Loucy (cell line): ENCODE results near the gene CD44.

Experiments used
- CTCF ChIP-seq: fragments of 200-600 bp; sonication (generic); conservative IDR thresholded peaks from 2 replicates; pipeline ENCODE4 v1.5.1; 2014; ENCODE audit warnings: mild to moderate bottlenecking, antibody characterized with exemption, low read length
- EZH2phosphoT487 ChIP-seq: fragments of 200-600 bp; IDR thresholded peaks from 2 replicates; pipeline ENCODE4 v1.6.1; 2018; ENCODE audit warnings: antibody characterized with exemption, mild to moderate bottlenecking, moderate library complexity, borderline replicate concordance

GRCh38 chr11:35163702-35164496 is 24.9 kb downstream of the CD44 start:
- TF ChIP-seq CTCF (peak; percentile 75), EZH2phosphoT487 (no peak)
